Measurements from ENCODE around the gene LAMB2.

DNA sequence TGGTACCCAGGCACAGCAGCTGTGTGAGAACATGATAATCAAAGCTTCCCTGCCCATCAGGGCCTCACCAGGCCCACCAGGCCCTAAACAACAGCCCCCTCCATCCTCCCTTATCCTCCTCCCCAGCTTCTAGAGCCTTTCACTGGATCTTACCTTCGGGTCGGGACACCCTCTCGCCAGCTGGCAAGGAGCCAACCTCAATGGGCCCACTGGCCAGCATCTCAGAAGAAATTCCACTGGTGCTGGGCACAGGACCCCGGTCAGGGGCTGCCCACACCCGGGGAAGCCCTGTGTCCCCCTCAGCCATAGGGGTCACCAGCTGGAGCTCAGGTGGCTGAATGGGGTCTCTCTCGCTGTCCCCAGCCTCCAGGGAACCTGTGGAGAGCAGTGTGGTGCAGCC lies 21.5 kb downstream of the LAMB2 start:
- TF ChIP-seq, protein P1, sequence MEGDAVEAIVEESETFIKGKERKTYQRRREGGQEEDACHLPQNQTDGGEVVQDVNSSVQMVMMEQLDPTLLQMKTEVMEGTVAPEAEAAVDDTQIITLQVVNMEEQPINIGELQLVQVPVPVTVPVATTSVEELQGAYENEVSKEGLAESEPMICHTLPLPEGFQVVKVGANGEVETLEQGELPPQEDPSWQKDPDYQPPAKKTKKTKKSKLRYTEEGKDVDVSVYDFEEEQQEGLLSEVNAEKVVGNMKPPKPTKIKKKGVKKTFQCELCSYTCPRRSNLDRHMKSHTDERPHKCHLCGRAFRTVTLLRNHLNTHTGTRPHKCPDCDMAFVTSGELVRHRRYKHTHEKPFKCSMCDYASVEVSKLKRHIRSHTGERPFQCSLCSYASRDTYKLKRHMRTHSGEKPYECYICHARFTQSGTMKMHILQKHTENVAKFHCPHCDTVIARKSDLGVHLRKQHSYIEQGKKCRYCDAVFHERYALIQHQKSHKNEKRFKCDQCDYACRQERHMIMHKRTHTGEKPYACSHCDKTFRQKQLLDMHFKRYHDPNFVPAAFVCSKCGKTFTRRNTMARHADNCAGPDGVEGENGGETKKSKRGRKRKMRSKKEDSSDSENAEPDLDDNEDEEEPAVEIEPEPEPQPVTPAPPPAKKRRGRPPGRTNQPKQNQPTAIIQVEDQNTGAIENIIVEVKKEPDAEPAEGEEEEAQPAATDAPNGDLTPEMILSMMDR (IDR thresholded peaks at IDR 0.05), result no peak
- TF ChIP-seq POLR2A (IDR thresholded peaks at IDR 0.05) (no peak), EP300 (IDR thresholded peaks at IDR 0.05) (no peak)
